Fibroblast of pulmonary artery (primary cell): ENCODE measurements around the gene FGFBP2.

Source experiments
- DNase-seq: peaks from one replicate; pipeline ENCODE4 v3.0.0-alpha.2; 2010; ENCODE audit warnings: low read depth
- H3K4me3 ChIP-seq: replicated peaks from 2 replicates; pipeline ENCODE4 v1.5.1; 2011; ENCODE audit warnings: low read depth, mild to moderate bottlenecking, control low read depth, low read length, moderate library complexity
- TF ChIP-seq, protein P1 (sequence below): IDR thresholded peaks from 2 replicates; pipeline ENCODE4 v1.5.1; 2011; ENCODE audit warnings: mild to moderate bottlenecking, control low read depth, low read length, inconsistent platforms; ENCODE audit errors: missing control alignments

FGFBP2 gene

DNA sequence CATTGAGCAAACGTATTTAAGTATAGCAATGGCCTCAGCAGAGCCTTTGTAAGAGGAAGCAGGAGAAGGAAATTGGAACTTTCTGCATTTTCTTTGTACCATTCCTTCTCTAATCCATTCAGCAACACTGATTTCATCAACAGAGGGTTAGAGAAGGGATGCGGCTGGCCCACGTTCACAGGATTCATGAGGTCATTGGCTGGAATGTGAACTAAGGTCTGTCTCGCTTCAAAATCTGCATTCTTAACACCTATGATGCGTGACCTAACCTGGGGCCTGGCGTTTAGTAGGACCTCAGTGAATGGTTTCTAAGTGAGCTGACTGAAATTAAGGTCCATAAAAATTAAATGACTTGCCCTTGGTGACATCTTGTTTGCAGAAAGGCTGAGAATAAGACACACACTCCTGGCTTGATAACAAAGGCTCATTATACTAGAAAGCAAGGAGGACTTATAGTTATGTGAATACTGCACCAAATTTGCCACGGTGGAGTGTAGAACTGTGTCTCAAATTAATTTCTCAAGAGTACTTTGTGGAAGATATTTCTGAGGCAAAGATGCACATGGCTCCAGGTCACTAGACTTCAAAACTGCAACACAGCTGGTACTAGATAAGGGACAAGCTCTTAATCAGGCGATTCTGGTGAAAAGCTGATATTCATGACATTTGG lies 49.9 kb downstream of the FGFBP2 start:
- H3K4me3 ChIP-seq = no peak overlapping the region
- TF ChIP-seq, protein P1, sequence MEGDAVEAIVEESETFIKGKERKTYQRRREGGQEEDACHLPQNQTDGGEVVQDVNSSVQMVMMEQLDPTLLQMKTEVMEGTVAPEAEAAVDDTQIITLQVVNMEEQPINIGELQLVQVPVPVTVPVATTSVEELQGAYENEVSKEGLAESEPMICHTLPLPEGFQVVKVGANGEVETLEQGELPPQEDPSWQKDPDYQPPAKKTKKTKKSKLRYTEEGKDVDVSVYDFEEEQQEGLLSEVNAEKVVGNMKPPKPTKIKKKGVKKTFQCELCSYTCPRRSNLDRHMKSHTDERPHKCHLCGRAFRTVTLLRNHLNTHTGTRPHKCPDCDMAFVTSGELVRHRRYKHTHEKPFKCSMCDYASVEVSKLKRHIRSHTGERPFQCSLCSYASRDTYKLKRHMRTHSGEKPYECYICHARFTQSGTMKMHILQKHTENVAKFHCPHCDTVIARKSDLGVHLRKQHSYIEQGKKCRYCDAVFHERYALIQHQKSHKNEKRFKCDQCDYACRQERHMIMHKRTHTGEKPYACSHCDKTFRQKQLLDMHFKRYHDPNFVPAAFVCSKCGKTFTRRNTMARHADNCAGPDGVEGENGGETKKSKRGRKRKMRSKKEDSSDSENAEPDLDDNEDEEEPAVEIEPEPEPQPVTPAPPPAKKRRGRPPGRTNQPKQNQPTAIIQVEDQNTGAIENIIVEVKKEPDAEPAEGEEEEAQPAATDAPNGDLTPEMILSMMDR = no peak
- peak; percentile 64 for DNase-seq

DNA sequence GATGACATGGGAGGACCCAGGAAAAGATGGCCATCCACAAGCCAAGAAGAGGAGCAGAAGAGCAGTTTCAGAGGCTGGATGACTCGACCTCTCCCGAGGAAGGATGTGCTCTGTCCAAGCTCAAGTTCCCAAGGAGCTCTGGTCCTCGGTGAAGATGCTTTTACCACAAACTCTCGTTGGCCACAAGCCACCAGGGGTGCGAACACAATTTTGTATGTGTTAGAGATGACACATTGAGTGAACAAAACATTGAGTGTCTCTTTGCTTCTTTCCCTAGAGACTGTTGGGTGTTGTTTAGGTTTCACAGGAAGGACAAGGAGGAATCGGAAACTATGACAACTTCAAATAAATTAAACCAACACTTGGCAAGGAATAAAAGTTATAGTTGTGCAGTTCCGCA lies 50.7 kb downstream of the FGFBP2 start:
- TF ChIP-seq, protein P1 = no peak
- DNase-seq = peak; percentile 10
- H3K4me3 ChIP-seq = no peak overlapping the region
